GM12891 (cell line): Measurements from ENCODE around the gene BEND6. TPM values are rescaled to one million over a fixed set of nuclear protein-coding genes. Genes with fewer than 3 reads are reported as not detected.

ENCODE experiments used
- DNase-seq: peaks from one replicate; pipeline ENCODE4 v3.0.0; 2011; ENCODE audit warnings: low spot score; ENCODE audit not compliant: insufficient read length
- FAIRE-seq: peaks from 2 replicates; lab custom pipeline; 2011; peaks lifted over from hg19 to GRCh38; lab: Jason Lieb, UNC
- PAX5 ChIP-seq: IDR thresholded peaks from 2 replicates; pipeline ENCODE4 v1.6.1; 2011; ENCODE audit warnings: low read length, moderate library complexity, mild to moderate bottlenecking; ENCODE audit not compliant: insufficient read depth, severe bottlenecking
- POLR2A ChIP-seq: IDR thresholded peaks from 2 replicates; pipeline ENCODE4 v1.6.1; 2011; ENCODE audit warnings: low read depth, low read length, control low read depth
- POLR2AphosphoS5 ChIP-seq: IDR thresholded peaks from 2 replicates; pipeline ENCODE4 v1.6.1; 2011; ENCODE audit warnings: low read depth, low read length, control low read depth
- POU2F2 ChIP-seq: IDR thresholded peaks from 2 replicates; pipeline ENCODE4 v1.6.1; 2011; ENCODE audit warnings: low read depth, mild to moderate bottlenecking, control low read depth, low read length, moderate library complexity
- SPI1 ChIP-seq: IDR thresholded peaks from 2 replicates; pipeline ENCODE4 v1.6.1; 2011; ENCODE audit warnings: low read depth, low read length, control low read depth
- TAF1 ChIP-seq: IDR thresholded peaks from 2 replicates; pipeline ENCODE4 v1.6.1; 2011; ENCODE audit warnings: low read depth, low read length, control low read depth
- polyA plus RNA-seq: library from polyadenylated mRNA; unstranded; fragments of >200 nt; gene quantifications from one replicate; pipeline ENCODE4 v1.2.1, GENCODE V29; 2012; ENCODE audit warnings: low read depth, missing spikeins, inconsistent platforms; ENCODE audit not compliant: missing spikeins

Gene BEND6
- polyA plus RNA-seq: 0.30 TPM

GRCh38 chr6:56954403-56955170 lies at the start of gene BEND6:
Gene BEND6 (plus strand): TSS chr6:56955107. CDS start chr6:56981811, 26,704 bp downstream.
- peak; percentile 79 for FAIRE-seq
- peak; percentile 69 for TF ChIP-seq TAF1
- TF ChIP-seq PAX5: no peak
- peak; percentile 30 for TF ChIP-seq POLR2AphosphoS5
- peak; percentile 48 for DNase-seq

- no peak for TF ChIP-seq POU2F2
- no peak for TF ChIP-seq TAF1
- FAIRE-seq (no peak), DNase-seq (no peak)
Measured at GRCh38 chr6:56905378-56905777, 49.5 kb upstream of the BEND6 start.

- TF ChIP-seq POU2F2: no peak
- no peak for TF ChIP-seq POLR2A
- TF ChIP-seq SPI1: no peak
- TF ChIP-seq PAX5: no peak
- no peak for TF ChIP-seq TAF1
- TF ChIP-seq POLR2AphosphoS5: no peak
- FAIRE-seq (no peak), DNase-seq (no peak)
Measured at GRCh38 chr6:56906752-56907151, 48.2 kb upstream of the BEND6 start.

- FAIRE-seq (no peak), DNase-seq (no peak)
- TF ChIP-seq TAF1 (no peak), POLR2A (no peak), PAX5 (no peak), POLR2AphosphoS5 (no peak), SPI1 (no peak), POU2F2 (no peak)
Measured at GRCh38 chr6:56909115-56909907, 45.6 kb upstream of the BEND6 start.

GRCh38 chr6:56911847-56912246 lies 43.1 kb upstream of the BEND6 start:
- FAIRE-seq: no peak
- no peak for TF ChIP-seq POLR2AphosphoS5
- DNase-seq: no peak

GRCh38 chr6:56913285-56914074 lies 41.4 kb upstream of the BEND6 start:
- FAIRE-seq: no peak
- TF ChIP-seq PAX5: no peak
- no peak for TF ChIP-seq TAF1
- no peak for TF ChIP-seq SPI1
- TF ChIP-seq POU2F2: no peak
- TF ChIP-seq POLR2A: no peak
- no peak for TF ChIP-seq POLR2AphosphoS5
- DNase-seq: no peak

- FAIRE-seq (peak; percentile 67), DNase-seq (no peak)
- TF ChIP-seq PAX5: no peak
- no peak for TF ChIP-seq POLR2AphosphoS5
- TF ChIP-seq POU2F2: no peak
- TF ChIP-seq TAF1: no peak
- TF ChIP-seq SPI1: peak; percentile 38; the same call in 1 of the 2 replicates
- no peak for TF ChIP-seq POLR2A
Measured at GRCh38 chr6:56914798-56915658, 39.9 kb upstream of the BEND6 start.

- DNase-seq: no peak
- no peak for TF ChIP-seq PAX5
- no peak for TF ChIP-seq POU2F2
- no peak for TF ChIP-seq TAF1
- TF ChIP-seq POLR2AphosphoS5: no peak
- no peak for TF ChIP-seq POLR2A
- no peak for TF ChIP-seq SPI1
- peak; percentile 67 for FAIRE-seq
Measured at GRCh38 chr6:56915832-56916231, 39.1 kb upstream of the BEND6 start.
